HepG2 (cell line): ENCODE measurements around the gene CACNA1G. TPM values are rescaled to one million over a fixed set of nuclear protein-coding genes. Genes with fewer than 3 reads are reported as not detected.

Experiments used
- HOXA5 ChIP-seq: sonication (generic); formaldehyde crosslinking; IDR thresholded peaks from 2 replicates; pipeline ENCODE4 v1.4.0; 2020; ENCODE audit warnings: missing genetic modification reagents
- KDM3A ChIP-seq: IDR thresholded peaks from 2 replicates; pipeline ENCODE4 v1.6.1; 2018; ENCODE audit warnings: low read depth, missing compliant biosample characterization
- MTA1 ChIP-seq: sonication (generic); formaldehyde crosslinking; IDR thresholded peaks from 2 replicates; pipeline ENCODE4 v1.4.0; 2020; ENCODE audit warnings: missing genetic modification reagents, mild to moderate bottlenecking, borderline replicate concordance
- NRL ChIP-seq: sonication (generic); formaldehyde crosslinking; IDR thresholded peaks from 2 replicates; pipeline ENCODE4 v1.5.0; 2020; ENCODE audit warnings: missing genetic modification reagents, mild to moderate bottlenecking, moderate library complexity, borderline replicate concordance
- SALL2 ChIP-seq: sonication (generic); formaldehyde crosslinking; IDR thresholded peaks from 2 replicates; pipeline ENCODE4 v1.8.1; 2023; ENCODE audit warnings: mild to moderate bottlenecking, missing genetic modification reagents, inconsistent platforms
- SNAPC2 ChIP-seq: sonication (generic); formaldehyde crosslinking; IDR thresholded peaks from 2 replicates; pipeline ENCODE4 v1.8.1; 2022; ENCODE audit warnings: mild to moderate bottlenecking, missing genetic modification reagents
- ZNF607 ChIP-seq: sonication (generic); formaldehyde crosslinking; IDR thresholded peaks from 2 replicates; pipeline ENCODE4 v1.5.1; 2020; ENCODE audit warnings: missing genetic modification reagents, mild to moderate bottlenecking, borderline replicate concordance
- polyA plus RNA-seq, 8 experiments: library from polyadenylated mRNA; depleted of rRNA in 3 of 8; stranded (reverse) in 7 of 8; unstranded in 1 of 8; fragments of >200 nt; fragmentation: Illumina TruSeq in 4 of 8; extraction: Trizol in 4 of 8; gene quantifications; 2 replicates each; pipeline versions ENCODE4 v1.2.1 to v1.2.3, GENCODE V29; 2011 to 2016; ENCODE audit warnings: low read depth in 4 of 8, missing spikeins in 1 of 8, mixed read lengths in 1 of 8; ENCODE audit not compliant: insufficient read depth in 1 of 8
- total RNA-seq, 5 experiments: library from RNA; depleted of rRNA; stranded (reverse); fragments of >200 nt; fragmentation: Illumina TruSeq; extraction: Trizol; gene quantifications; 2 replicates each; pipeline ENCODE4 v1.2.3, GENCODE V29; 2016; ENCODE audit warnings: low read depth in 1 of 5
- TF ChIP-seq, protein P1 (sequence below): IDR thresholded peaks from 2 replicates; pipeline ENCODE4 v1.4.0; 2020; ENCODE audit warnings: mild to moderate bottlenecking, missing genetic modification reagents
- TF ChIP-seq, protein P2 (sequence below): sonication (generic); formaldehyde crosslinking; IDR thresholded peaks from 2 replicates; pipeline ENCODE4 v1.5.1; 2020; ENCODE audit warnings: missing genetic modification reagents, mild to moderate bottlenecking, borderline replicate concordance
- TF ChIP-seq, protein P3 (sequence below): IDR thresholded peaks from 2 replicates; pipeline ENCODE4 v1.6.1; 2016; ENCODE audit warnings: low read depth, missing genetic modification reagents, missing compliant biosample characterization
- TF ChIP-seq, protein P4 (sequence below): sonication (generic); formaldehyde crosslinking; IDR thresholded peaks from 2 replicates; pipeline ENCODE4 v1.5.1; 2020; ENCODE audit warnings: mild to moderate bottlenecking, missing genetic modification reagents, borderline replicate concordance

The CACNA1G gene
- total and polyA plus RNA-seq, 2 of the 13 experiments (the other 11 are each of a cell fraction or from before 2014, with no cell fraction given): 0.02 TPM; not detected in 1

DNA sequence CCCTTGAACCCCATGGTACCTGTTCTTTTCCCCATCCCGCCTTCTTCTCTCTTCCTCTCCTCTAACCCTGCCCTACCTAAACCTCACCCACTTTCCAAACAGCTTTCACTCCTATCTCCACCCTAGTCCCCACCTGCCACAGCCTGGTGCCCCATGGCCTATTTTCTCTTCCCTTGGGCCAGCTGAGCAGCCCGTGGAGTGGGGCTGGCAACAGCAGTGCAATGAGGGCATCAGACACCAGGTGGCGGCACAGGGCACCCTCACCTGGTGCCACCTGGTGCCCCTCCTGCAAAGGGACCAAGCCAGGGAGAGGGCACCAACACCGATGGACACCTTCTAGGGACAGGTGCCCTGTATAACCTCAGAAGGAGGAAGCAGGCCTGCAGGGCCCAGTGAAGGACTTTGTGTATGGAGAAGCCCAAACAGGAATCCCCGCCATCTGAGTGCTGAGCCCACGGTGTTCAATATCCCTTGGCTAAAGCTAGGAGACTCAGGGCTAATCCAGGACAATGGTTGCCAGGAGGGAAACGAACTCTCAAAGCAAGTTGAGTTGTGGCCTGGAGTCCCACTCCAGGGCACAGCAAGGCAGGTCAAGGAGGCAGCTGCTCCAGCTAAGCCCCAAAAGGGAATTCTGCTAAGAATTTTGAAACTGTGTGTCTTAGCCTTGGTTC is 70.1 kb downstream of the CACNA1G start (continued):
- TF ChIP-seq HOXA5 (CRISPR knock-in tag) (no peak), KDM3A (CRISPR knock-in tag) (peak; percentile 72; the same call in 1 of the 2 replicates), SALL2 (CRISPR knock-in tag) (no peak), NRL (peak; percentile 45; the same call in 1 of the 2 replicates), ZNF607 (CRISPR knock-in tag) (0 out of 2 replicates have a peak, but pooled peaks have one; percentile 26), MTA1 (CRISPR knock-in tag) (peak; percentile 28; the same call in 1 of the 2 replicates), SNAPC2 (CRISPR knock-in tag) (no peak)
- TF ChIP-seq, protein P1, sequence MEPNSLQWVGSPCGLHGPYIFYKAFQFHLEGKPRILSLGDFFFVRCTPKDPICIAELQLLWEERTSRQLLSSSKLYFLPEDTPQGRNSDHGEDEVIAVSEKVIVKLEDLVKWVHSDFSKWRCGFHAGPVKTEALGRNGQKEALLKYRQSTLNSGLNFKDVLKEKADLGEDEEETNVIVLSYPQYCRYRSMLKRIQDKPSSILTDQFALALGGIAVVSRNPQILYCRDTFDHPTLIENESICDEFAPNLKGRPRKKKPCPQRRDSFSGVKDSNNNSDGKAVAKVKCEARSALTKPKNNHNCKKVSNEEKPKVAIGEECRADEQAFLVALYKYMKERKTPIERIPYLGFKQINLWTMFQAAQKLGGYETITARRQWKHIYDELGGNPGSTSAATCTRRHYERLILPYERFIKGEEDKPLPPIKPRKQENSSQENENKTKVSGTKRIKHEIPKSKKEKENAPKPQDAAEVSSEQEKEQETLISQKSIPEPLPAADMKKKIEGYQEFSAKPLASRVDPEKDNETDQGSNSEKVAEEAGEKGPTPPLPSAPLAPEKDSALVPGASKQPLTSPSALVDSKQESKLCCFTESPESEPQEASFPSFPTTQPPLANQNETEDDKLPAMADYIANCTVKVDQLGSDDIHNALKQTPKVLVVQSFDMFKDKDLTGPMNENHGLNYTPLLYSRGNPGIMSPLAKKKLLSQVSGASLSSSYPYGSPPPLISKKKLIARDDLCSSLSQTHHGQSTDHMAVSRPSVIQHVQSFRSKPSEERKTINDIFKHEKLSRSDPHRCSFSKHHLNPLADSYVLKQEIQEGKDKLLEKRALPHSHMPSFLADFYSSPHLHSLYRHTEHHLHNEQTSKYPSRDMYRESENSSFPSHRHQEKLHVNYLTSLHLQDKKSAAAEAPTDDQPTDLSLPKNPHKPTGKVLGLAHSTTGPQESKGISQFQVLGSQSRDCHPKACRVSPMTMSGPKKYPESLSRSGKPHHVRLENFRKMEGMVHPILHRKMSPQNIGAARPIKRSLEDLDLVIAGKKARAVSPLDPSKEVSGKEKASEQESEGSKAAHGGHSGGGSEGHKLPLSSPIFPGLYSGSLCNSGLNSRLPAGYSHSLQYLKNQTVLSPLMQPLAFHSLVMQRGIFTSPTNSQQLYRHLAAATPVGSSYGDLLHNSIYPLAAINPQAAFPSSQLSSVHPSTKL (CRISPR knock-in tag): peak; percentile 52
- TF ChIP-seq, protein P2, sequence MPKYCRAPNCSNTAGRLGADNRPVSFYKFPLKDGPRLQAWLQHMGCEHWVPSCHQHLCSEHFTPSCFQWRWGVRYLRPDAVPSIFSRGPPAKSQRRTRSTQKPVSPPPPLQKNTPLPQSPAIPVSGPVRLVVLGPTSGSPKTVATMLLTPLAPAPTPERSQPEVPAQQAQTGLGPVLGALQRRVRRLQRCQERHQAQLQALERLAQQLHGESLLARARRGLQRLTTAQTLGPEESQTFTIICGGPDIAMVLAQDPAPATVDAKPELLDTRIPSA: no peak
- TF ChIP-seq, protein P3, sequence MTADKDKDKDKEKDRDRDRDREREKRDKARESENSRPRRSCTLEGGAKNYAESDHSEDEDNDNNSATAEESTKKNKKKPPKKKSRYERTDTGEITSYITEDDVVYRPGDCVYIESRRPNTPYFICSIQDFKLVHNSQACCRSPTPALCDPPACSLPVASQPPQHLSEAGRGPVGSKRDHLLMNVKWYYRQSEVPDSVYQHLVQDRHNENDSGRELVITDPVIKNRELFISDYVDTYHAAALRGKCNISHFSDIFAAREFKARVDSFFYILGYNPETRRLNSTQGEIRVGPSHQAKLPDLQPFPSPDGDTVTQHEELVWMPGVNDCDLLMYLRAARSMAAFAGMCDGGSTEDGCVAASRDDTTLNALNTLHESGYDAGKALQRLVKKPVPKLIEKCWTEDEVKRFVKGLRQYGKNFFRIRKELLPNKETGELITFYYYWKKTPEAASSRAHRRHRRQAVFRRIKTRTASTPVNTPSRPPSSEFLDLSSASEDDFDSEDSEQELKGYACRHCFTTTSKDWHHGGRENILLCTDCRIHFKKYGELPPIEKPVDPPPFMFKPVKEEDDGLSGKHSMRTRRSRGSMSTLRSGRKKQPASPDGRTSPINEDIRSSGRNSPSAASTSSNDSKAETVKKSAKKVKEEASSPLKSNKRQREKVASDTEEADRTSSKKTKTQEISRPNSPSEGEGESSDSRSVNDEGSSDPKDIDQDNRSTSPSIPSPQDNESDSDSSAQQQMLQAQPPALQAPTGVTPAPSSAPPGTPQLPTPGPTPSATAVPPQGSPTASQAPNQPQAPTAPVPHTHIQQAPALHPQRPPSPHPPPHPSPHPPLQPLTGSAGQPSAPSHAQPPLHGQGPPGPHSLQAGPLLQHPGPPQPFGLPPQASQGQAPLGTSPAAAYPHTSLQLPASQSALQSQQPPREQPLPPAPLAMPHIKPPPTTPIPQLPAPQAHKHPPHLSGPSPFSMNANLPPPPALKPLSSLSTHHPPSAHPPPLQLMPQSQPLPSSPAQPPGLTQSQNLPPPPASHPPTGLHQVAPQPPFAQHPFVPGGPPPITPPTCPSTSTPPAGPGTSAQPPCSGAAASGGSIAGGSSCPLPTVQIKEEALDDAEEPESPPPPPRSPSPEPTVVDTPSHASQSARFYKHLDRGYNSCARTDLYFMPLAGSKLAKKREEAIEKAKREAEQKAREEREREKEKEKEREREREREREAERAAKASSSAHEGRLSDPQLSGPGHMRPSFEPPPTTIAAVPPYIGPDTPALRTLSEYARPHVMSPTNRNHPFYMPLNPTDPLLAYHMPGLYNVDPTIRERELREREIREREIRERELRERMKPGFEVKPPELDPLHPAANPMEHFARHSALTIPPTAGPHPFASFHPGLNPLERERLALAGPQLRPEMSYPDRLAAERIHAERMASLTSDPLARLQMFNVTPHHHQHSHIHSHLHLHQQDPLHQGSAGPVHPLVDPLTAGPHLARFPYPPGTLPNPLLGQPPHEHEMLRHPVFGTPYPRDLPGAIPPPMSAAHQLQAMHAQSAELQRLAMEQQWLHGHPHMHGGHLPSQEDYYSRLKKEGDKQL (CRISPR knock-in tag): no peak
- TF ChIP-seq, protein P4, sequence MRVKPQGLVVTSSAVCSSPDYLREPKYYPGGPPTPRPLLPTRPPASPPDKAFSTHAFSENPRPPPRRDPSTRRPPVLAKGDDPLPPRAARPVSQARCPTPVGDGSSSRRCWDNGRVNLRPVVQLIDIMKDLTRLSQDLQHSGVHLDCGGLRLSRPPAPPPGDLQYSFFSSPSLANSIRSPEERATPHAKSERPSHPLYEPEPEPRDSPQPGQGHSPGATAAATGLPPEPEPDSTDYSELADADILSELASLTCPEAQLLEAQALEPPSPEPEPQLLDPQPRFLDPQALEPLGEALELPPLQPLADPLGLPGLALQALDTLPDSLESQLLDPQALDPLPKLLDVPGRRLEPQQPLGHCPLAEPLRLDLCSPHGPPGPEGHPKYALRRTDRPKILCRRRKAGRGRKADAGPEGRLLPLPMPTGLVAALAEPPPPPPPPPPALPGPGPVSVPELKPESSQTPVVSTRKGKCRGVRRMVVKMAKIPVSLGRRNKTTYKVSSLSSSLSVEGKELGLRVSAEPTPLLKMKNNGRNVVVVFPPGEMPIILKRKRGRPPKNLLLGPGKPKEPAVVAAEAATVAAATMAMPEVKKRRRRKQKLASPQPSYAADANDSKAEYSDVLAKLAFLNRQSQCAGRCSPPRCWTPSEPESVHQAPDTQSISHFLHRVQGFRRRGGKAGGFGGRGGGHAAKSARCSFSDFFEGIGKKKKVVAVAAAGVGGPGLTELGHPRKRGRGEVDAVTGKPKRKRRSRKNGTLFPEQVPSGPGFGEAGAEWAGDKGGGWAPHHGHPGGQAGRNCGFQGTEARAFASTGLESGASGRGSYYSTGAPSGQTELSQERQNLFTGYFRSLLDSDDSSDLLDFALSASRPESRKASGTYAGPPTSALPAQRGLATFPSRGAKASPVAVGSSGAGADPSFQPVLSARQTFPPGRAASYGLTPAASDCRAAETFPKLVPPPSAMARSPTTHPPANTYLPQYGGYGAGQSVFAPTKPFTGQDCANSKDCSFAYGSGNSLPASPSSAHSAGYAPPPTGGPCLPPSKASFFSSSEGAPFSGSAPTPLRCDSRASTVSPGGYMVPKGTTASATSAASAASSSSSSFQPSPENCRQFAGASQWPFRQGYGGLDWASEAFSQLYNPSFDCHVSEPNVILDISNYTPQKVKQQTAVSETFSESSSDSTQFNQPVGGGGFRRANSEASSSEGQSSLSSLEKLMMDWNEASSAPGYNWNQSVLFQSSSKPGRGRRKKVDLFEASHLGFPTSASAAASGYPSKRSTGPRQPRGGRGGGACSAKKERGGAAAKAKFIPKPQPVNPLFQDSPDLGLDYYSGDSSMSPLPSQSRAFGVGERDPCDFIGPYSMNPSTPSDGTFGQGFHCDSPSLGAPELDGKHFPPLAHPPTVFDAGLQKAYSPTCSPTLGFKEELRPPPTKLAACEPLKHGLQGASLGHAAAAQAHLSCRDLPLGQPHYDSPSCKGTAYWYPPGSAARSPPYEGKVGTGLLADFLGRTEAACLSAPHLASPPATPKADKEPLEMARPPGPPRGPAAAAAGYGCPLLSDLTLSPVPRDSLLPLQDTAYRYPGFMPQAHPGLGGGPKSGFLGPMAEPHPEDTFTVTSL (CRISPR knock-in tag): no peak
